GM12878 (cell line): ENCODE measurements around the gene BCOR. TPM values are rescaled to one million over a fixed set of nuclear protein-coding genes. Genes with fewer than 3 reads are reported as not detected.

Experiments used
- ATAC-seq: fragments of 200-7000 bp; cut with Tn5 transposase; 3 replicates; pipeline ENCODE4 v1.9.1; 2020; ENCODE audit warnings: mild to moderate bottlenecking, moderate library complexity
- BruUV-seq: library from RNA; stranded (reverse); fragments of 400-500 nt; replicated peaks from 2 replicates; lab custom pipeline; 2021; lab: Mats Ljungman, UMichigan
- CTCF ChIA-PET: fragments of 300-600 bp; sonication (Branson Sonifier 250); formaldehyde crosslinking; extraction: SDS; loops from one replicate; lab custom pipeline; 2021; ENCODE audit warnings: inconsistent platforms; lab: Yijun Ruan, JAX
- POLR2A ChIA-PET: fragments of 350-600 bp; formaldehyde crosslinking; extraction: SDS; loops from one replicate; lab custom pipeline; 2021; ENCODE audit warnings: inconsistent platforms; lab: Charles Lee
- RAD21 ChIA-PET: fragments of 300-600 bp; sonication (Branson Sonifier 250); formaldehyde crosslinking; loops from one replicate; lab custom pipeline; 2023; ENCODE audit warnings: antibody characterized with exemption; ENCODE audit not compliant: unreplicated experiment; lab: Charles Lee
- SMC1A ChIA-PET: fragments of 300-600 bp; sonication (Branson Sonifier 250); formaldehyde crosslinking; loops from one replicate; lab custom pipeline; 2023; ENCODE audit not compliant: unreplicated experiment, uncharacterized antibody; lab: Charles Lee
- DNase-seq: peaks from one replicate; pipeline ENCODE4 v3.0.0-alpha.2; 2011; ENCODE audit warnings: low read depth, low spot score
- FAIRE-seq: peaks from 3 replicates; lab custom pipeline; 2011; peaks lifted over from hg19 to GRCh38; lab: Jason Lieb, UNC
- H2AFZ ChIP-seq: 2 replicates; pipeline ENCODE4 v1.6.0; 2011; ENCODE audit warnings: low read depth, low read length, control low read depth; ENCODE audit not compliant: control insufficient read depth
- H3K27ac ChIP-seq: 2 replicates; pipeline ENCODE4 v1.5.1; 2011; ENCODE audit warnings: control low read depth; ENCODE audit not compliant: control insufficient read depth, insufficient read depth
- H3K27me3 ChIP-seq, 2 experiments: replicated peaks in 1 of 2; 2 replicates each; pipeline versions ENCODE4 v1.6.0 to v1.6.1; 2011; ENCODE audit warnings: low read length in 1 of 2; ENCODE audit not compliant: control insufficient read depth in 2 of 2, insufficient read depth in 2 of 2
- H3K36me3 ChIP-seq, 2 experiments: 2 replicates each; pipeline ENCODE4 v1.5.1; 2011; ENCODE audit warnings: low read length in 1 of 2; ENCODE audit not compliant: control insufficient read depth in 2 of 2, insufficient read depth in 2 of 2
- H3K4me1 ChIP-seq: 2 replicates; pipeline ENCODE4 v1.6.1; 2011; ENCODE audit warnings: mild to moderate bottlenecking, low read length, moderate library complexity, mixed read lengths; ENCODE audit not compliant: control insufficient read depth, insufficient read depth
- H3K4me2 ChIP-seq: 2 replicates; pipeline ENCODE4 v1.6.0; 2011; ENCODE audit warnings: control low read depth; ENCODE audit not compliant: control insufficient read depth, insufficient read depth
- H3K4me3 ChIP-seq: fragments of 200-600 bp; sonication (generic); 2 replicates; pipeline ENCODE4 v1.5.1; 2016
- H3K79me2 ChIP-seq: 2 replicates; pipeline ENCODE4 v1.6.0; 2011; ENCODE audit warnings: low read length; ENCODE audit not compliant: control insufficient read depth, insufficient read depth
- H3K9ac ChIP-seq: 2 replicates; pipeline ENCODE4 v1.8.0; 2011; ENCODE audit warnings: low read length, control low read depth, mixed read lengths; ENCODE audit not compliant: control insufficient read depth, insufficient read depth
- H3K9me3 ChIP-seq: replicated peaks from 3 replicates; pipeline ENCODE4 v1.5.1; 2011; ENCODE audit warnings: mild to moderate bottlenecking, low read length; ENCODE audit not compliant: control insufficient read depth, insufficient read depth
- H4K20me1 ChIP-seq: 2 replicates; pipeline ENCODE4 v1.6.0; 2011; ENCODE audit not compliant: control insufficient read depth, insufficient read depth
- EGR1 ChIP-seq, 2 experiments: IDR thresholded peaks; 1 replicate in 1 of 2; 2 replicates in 1 of 2; pipeline ENCODE4 v1.6.1; 2011 to 2012; ENCODE audit warnings: low read depth in 2 of 2, low read length in 2 of 2, borderline replicate concordance in 1 of 2, mild to moderate bottlenecking in 1 of 2, moderate library complexity in 1 of 2
- WGBS: methylation state at CpG from one replicate; pipeline ENCODE4 v1.1.6; 2016; ENCODE audit warnings: low lambda C conversion rate; ENCODE audit not compliant: insufficient replicate concordance, insufficient coverage; ENCODE audit errors: missing lambda C conversion rate; 5-methylcytosine and 5-hydroxymethylcytosine counted together
- in situ Hi-C: fragments of 300-500 bp; cut with MboI; formaldehyde crosslinking; loops from 9 replicates; pipeline ENCODE4 v1.14.3; 2018; ENCODE audit warnings: mixed read lengths
- intact Hi-C: fragments of 100-400 bp; cut with micrococcal nuclease; formaldehyde crosslinking; loops from one replicate; pipeline ENCODE4 v1.14.2; 2022; ENCODE audit not compliant: unreplicated experiment
- polyA plus RNA-seq, 11 experiments: library from polyadenylated mRNA; depleted of rRNA in 4 of 11; unstranded in 6 of 11; stranded (reverse) in 5 of 11; fragments of >200 nt; fragmentation: Nextera tagmentation in 4 of 11; fragmentation: Illumina TruSeq in 1 of 11; extraction: Ambion mirVana in 4 of 11; extraction: Trizol in 1 of 11; gene quantifications; 1 replicate in 1 of 11; 2 replicates in 10 of 11; pipeline versions ENCODE4 v1.2.1 to v1.2.3, GENCODE V29; 2011 to 2016; ENCODE audit warnings: inconsistent platforms in 2 of 11, missing spikeins in 2 of 11, low read depth in 1 of 11
- total RNA-seq, 4 experiments: library from RNA; depleted of rRNA in 3 of 4; stranded (reverse); fragments of >200 nt in 3 of 4; fragmentation: Illumina TruSeq in 1 of 4; extraction: Trizol in 1 of 4; gene quantifications; 2 replicates each; pipeline versions ENCODE4 v1.2.1 to v1.2.3, GENCODE V29; 2013 to 2021
- TF ChIP-seq, protein P1 (sequence below): IDR thresholded peaks from 2 replicates; pipeline ENCODE4 v1.6.1; 2012; ENCODE audit warnings: improper control_type of control experiment, low read depth, low read length; ENCODE audit not compliant: insufficient replicate concordance

BCOR gene
- total and polyA plus RNA-seq, 10 of the 15 experiments (the other 5 are each of a cell fraction or from before 2014, with no cell fraction given), result 5.1 to 16.4 (median 10.1) TPM

DNA sequence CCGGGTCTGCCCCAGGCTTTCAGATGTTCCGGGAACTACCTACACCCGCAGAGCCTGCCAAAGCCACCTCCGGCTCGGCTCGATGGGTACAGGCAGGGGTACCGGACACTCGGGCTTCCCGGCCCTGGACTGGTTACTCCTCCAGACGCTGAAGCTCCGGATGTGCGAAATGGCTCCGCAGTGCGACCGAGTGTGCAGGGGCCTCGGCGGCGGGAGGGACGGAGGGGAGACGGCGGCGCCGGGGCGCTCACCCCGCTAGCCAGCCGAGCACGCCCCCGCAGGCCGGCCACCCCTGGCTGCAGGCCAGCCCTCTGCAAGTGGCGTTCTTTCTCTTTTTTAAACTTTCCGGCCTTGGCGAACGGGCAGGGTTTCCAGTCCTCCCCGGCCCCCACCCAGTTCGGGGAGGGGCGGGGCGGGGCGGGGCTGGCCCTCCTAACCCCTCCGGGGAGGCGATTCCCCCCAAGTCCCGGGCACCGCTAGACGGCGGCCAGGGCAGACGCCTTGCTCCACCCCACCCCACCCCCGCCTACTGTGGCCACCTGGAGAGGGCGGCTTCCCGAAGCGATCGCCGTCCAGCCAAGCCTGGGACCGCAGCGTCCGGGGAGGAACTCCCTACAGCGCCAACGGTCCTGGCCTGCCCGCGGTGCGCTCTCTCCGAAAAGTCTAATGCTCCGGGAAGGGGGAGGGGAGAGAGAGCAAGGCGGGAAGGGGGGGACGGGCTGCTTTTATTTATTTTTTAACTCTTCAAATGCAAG, 7.5 kb downstream of the BCOR start:
- SMC1A ChIA-PET, result interaction anchor here (0.7 kb wide), 1 partner anchor 1233 kb away, joined by 3 read pairs; no protein-coding TSS in a partner anchor
- in situ Hi-C loops, result no loop called here
- no peak overlapping the region for H3K9ac ChIP-seq
- H3K4me1 ChIP-seq, result no peaks in the 10 kb centered on the region; the same call in 1 of the 2 replicates
- H3K9me3 ChIP-seq, result no peaks in the 10 kb centered on the region; the same call in 2 of the 3 replicates
- CTCF ChIA-PET, result no interaction called here
- no TSS peak for BruUV-seq
- H3K27ac ChIP-seq, result no peak overlapping the region
- 57% methylated on average over 36 of the region's 63 CpGs for WGBS
- DNase-seq (no peak), FAIRE-seq (no peak), ATAC-seq (peak; percentile 26)
- H3K27me3 ChIP-seq, result no peaks in the 10 kb centered on the region
- H3K4me2 ChIP-seq, result peak overlapping the region; percentile 50; the same call in 1 of the 2 replicates
- H3K79me2 ChIP-seq, result peaks cover 23% of the 10 kb centered on the region
- RAD21 ChIA-PET, result no interaction called here
- POLR2A ChIA-PET, result no interaction called here
- no peak overlapping the region for H3K4me3 ChIP-seq
- no peak overlapping the region for H2AFZ ChIP-seq
- peaks cover under 1% of the 10 kb centered on the region for H4K20me1 ChIP-seq
- TF ChIP-seq EGR1 (IDR thresholded peaks at IDR 0.05; ENCODE audit: borderline replicate concordance in 1 of 2, low read depth in 2 of 2, low read length in 2 of 2), result peak in 1 of 2 experiments; percentile 45; a peak in 1 of 3 replicates
- TF ChIP-seq, protein P1, sequence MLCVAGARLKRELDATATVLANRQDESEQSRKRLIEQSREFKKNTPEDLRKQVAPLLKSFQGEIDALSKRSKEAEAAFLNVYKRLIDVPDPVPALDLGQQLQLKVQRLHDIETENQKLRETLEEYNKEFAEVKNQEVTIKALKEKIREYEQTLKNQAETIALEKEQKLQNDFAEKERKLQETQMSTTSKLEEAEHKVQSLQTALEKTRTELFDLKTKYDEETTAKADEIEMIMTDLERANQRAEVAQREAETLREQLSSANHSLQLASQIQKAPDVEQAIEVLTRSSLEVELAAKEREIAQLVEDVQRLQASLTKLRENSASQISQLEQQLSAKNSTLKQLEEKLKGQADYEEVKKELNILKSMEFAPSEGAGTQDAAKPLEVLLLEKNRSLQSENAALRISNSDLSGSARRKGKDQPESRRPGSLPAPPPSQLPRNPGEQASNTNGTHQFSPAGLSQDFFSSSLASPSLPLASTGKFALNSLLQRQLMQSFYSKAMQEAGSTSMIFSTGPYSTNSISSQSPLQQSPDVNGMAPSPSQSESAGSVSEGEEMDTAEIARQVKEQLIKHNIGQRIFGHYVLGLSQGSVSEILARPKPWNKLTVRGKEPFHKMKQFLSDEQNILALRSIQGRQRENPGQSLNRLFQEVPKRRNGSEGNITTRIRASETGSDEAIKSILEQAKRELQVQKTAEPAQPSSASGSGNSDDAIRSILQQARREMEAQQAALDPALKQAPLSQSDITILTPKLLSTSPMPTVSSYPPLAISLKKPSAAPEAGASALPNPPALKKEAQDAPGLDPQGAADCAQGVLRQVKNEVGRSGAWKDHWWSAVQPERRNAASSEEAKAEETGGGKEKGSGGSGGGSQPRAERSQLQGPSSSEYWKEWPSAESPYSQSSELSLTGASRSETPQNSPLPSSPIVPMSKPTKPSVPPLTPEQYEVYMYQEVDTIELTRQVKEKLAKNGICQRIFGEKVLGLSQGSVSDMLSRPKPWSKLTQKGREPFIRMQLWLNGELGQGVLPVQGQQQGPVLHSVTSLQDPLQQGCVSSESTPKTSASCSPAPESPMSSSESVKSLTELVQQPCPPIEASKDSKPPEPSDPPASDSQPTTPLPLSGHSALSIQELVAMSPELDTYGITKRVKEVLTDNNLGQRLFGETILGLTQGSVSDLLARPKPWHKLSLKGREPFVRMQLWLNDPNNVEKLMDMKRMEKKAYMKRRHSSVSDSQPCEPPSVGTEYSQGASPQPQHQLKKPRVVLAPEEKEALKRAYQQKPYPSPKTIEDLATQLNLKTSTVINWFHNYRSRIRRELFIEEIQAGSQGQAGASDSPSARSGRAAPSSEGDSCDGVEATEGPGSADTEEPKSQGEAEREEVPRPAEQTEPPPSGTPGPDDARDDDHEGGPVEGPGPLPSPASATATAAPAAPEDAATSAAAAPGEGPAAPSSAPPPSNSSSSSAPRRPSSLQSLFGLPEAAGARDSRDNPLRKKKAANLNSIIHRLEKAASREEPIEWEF, result no peak
- no peaks in the 10 kb centered on the region; a peak in 1 of 4 replicates for H3K36me3 ChIP-seq
- intact Hi-C loops, result loop anchor here (10.0 kb wide), 2 partner anchors 175 to 385 kb away; no protein-coding TSS in a partner anchor
